Right kidney (tissue), 9 donors: ENCODE measurements around the gene CKAP5.
A peak's percentile ranks its signal among the peaks of the same experiment; 100 is the strongest.

Experiments used
- DNase-seq: peaks from one replicate; pipeline ENCODE4 v3.0.0-alpha.2; 2016
- long read RNA-seq, 8 donors: transcript quantifications; one replicate each; lab custom pipeline, GENCODE V29; 2026

Gene CKAP5
- long read RNA-seq, donor 1, full-length matches to known transcripts: 1 of 1 reads
- long read RNA-seq, donor 1, partial matches to known transcripts: 0 of 1 reads
- long read RNA-seq, donor 1, other reads (novel, unspliced or antisense): 0 of 1 reads
- long read RNA-seq, donor 2, full-length matches to known transcripts: 2 of 8 reads
- long read RNA-seq, donor 2, partial matches to known transcripts: 6 of 8 reads
- long read RNA-seq, donor 2, other reads (novel, unspliced or antisense): 0 of 8 reads
- long read RNA-seq, donor 3, full-length matches to known transcripts: 1 of 1 reads
- long read RNA-seq, donor 3, partial matches to known transcripts: 0 of 1 reads
- long read RNA-seq, donor 3, other reads (novel, unspliced or antisense): 0 of 1 reads
- long read RNA-seq, donor 4, partial matches to known transcripts: 27 of 27 reads
- long read RNA-seq, donor 4, other reads (novel, unspliced or antisense): 0 of 27 reads
- long read RNA-seq, donor 5, full-length matches to known transcripts: 1 of 18 reads
- long read RNA-seq, donor 5, partial matches to known transcripts: 17 of 18 reads
- long read RNA-seq, donor 5, other reads (novel, unspliced or antisense): 0 of 18 reads
- long read RNA-seq, donor 6, full-length matches to known transcripts: 1 of 6 reads
- long read RNA-seq, donor 6, partial matches to known transcripts: 5 of 6 reads
- long read RNA-seq, donor 6, other reads (novel, unspliced or antisense): 0 of 6 reads
- long read RNA-seq, donor 7, partial matches to known transcripts: 24 of 28 reads
- long read RNA-seq, donor 7, other reads (novel, unspliced or antisense): 0 of 28 reads
- long read RNA-seq, donor 8, full-length matches to known transcripts: 8 of 8 reads
- long read RNA-seq, donor 8, partial matches to known transcripts: 0 of 8 reads
- long read RNA-seq, donor 8, other reads (novel, unspliced or antisense): 0 of 8 reads

DNA sequence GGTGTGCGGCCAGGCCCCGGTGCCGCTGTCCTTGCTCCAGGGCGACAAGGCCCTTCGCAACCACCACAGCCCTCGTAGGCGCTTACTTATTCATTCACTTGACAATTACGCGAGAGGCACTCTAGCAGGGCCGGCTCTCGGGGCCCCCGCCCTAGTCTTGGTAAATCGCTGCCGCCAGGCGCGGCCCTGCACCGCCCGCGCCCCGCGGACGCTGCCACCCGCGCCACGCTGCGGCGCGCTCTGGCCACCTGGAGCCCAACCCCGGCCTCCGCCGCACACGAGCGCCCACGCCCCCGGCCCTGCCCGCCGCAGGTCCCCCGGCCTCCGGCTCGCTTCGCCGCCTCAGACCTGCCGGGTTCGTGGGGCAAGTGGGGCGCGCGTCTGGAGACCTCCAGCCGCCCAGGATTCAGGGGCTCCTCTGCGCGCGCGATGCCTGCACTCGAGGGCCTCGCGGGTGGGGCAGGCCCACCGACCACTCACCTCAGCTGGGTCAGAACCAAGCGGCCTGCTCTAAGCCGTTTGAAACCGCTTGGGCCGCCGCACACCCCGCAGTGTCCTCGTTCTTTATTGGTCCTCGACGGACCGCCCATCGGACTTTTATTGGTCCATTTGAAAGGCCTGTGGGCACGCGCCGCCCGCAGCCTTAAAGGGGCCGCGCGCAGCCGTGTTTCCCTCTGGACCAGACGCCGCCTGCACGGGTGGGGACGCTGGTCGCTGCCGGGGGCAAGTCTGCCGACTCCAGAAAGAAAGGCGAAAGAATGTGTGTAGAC is at the start of gene CKAP5:
Gene CKAP5, minus strand, starts transcription at position 541 of the 770 bp plus-strand sequence. CDS start 25,049 bp downstream, outside the sequence.
- peak; percentile 94 for DNase-seq

DNA sequence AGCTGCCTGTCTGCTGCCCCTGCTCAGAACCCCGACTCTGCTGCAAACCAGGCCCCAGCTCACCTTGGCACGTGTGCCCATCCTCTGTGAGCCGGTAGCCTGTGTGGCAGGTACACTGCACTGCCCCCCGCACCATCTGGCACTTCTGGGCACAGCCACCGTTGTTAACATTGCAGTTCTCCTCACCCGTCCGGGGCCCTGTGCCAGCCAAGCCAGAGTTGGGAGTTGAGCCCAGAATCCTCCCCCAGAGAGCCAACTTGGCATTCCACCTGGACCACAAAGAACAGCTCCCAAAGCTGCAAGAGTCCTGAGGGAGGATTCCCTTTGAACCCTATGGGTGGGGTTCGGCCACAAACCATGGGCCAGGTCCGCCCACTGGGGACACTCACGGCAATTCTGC is 49.7 kb upstream of the CKAP5 start:
- no peak for DNase-seq

DNA sequence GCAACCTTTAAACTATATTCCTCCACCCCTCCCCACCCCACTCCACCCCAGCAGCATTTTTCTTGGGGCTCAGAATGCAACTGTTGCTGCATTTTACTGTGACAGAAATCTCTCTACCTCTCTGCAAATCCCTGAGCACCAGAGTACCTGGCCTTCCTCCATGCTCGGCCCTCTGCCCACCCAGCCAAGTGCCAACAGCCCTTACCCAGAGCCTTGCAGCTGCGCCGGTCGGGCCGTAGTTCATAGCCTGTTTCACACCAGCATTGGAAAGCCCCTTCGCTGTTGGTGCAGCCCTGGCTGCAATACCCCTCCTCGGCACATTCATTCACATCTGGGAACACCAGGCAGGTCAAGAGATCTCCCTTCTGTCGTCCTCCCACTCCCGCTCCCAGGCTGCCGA is 48.9 kb upstream of the CKAP5 start:
- DNase-seq: no peak

DNA sequence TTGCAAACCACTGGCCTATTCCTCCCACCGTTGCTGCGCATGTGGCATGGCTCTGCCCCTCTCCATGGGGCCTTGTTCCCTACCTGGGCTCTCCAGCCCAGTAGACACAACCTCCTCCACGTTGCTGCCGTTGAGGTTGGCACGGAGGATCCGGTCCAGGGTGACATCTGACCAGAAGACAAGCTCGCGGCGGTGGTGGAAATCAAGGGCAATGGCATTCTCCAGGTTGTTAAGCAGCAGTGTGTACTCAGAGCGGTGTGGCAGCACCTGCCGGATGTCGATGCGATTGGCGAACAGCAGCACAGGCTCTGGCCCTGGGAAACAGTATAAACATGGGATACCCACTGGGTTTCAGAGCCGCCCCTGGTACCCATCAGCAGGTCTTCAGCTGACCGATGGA is 48.4 kb upstream of the CKAP5 start:
- DNase-seq: no peak

DNA sequence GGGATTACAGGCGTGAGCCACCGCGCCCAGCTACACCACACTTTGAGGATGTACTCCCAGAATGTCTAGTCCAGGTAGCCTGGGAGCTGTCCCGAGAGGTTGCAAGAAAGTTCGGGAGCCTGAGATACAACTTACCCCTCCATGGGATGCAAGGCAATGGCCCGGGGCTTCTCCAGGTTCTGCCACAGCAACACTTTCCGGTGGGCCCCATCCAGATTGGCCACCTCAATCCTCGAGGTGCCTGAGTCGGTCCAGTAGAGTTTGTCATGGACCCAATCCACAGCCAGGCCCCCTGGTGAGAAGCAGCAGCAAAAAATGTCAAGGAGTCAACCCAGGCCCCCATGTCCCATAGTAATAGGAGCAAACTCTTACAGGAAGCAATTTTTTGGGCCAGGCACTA is 46.8 kb upstream of the CKAP5 start:
- no peak for DNase-seq

DNA sequence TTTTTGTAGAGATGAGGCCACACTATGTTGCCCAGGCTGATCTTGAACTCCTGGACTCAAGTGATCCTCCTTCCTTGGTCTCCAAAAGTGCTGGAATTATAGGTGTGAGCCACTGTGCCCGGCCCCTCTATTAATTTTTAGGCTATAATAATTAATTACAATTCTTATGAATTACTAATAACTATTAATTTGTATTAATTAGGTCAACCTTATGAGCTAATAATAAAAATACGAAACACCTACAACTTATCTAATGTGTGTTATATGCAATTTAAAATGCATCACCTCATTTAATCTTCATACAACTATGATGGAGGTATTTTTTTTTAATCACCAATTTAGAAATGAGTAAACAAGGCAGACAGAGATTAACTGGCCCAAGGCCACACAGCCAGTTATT is 46.0 kb upstream of the CKAP5 start:
- no peak for DNase-seq

DNA sequence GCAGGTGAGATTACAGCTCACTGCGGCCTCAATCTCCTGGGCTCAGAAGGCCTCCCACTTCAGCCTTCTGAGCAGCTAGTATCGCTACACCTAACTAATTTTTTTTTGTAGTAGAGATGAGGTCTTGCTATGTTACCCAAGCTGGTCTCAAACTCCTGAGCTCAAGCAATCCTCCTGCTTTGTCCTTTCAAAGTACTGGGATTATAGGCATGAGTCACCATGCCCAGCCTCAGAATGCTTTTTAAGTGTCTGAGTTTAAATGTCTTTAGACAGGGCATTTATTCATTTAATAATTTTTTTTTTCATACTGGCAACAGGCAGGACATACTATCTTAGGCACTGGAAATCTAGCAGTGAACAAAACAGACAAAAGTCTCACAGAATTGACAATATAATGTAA is 44.6 kb upstream of the CKAP5 start:
- no peak for DNase-seq

DNA sequence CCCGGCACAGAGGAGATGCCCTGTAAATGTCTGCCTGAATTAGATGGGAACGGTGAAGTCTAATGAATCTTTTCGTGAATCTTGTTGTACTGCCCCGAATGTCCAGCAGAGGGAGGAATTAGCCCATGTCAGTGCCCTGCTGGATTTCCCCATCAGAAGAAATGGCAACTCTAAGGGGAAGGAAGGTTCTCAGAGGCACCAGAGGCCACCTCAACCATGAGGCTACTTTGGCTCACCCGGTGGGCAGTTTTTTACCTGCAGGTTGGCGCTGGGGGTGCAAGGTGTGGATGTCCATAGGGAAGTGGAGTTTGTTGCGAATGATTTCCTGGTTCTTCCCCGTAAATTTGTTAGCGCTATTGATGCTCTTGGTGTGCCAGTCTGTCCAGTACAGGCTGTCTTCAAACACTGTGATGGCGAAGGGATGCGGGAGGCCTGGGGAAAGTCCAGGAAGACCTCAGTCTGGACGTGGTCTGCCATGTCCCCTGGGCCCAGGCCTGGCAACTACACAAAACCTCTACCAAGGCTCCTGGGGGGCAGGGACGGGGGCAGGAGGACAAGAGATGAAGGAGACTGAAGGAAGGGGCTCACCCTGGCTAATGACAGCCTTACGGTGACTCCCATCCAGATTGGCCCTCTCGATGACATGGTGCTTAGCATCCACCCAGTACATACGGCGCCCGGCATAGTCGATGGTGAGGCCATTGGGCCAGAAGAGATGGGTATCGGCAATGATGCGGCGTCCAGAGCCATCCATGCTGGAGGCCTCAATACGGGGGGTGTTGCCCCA is 43.8 kb upstream of the CKAP5 start:
- peak; percentile 48 for DNase-seq

DNA sequence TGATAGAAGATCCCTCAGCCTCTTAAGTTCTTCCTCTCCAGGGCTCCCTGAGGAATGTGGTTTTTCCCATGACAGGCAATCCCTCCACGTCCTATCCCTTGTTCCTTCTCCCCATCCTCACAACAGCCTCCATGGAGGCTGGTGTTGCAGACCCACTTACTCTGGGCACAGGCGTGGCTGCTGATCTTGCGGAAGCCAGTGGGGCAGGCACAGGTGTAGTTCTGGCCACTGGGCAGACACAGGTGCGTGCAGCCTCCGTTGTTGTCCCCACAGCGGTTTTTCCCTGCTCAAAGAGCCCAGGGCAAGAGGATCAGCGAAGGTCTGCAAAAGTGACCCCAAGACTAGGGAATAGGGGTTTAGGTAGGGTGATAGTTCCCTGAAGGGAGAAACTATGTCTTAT is 43.2 kb upstream of the CKAP5 start:
- no peak for DNase-seq

DNA sequence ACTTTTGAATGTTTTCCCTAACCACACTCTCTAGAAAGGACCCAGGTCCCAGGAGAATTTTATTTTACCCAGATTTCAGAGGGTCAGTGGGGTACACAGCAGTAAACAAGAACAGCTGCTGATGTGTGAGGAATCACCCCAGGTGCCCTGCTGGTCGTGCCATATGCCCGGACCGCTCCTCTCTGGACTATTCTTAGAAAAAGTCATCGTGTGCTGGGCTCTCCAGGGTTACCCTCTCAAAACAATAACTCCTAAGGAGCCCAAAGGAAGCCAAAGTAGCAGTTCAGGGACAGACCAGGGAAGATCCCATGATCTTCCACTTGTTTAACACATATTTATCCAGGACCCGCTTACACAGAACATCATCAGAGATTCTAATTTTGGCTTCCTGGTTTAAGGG is 42.6 kb upstream of the CKAP5 start:
- DNase-seq: no peak

DNA sequence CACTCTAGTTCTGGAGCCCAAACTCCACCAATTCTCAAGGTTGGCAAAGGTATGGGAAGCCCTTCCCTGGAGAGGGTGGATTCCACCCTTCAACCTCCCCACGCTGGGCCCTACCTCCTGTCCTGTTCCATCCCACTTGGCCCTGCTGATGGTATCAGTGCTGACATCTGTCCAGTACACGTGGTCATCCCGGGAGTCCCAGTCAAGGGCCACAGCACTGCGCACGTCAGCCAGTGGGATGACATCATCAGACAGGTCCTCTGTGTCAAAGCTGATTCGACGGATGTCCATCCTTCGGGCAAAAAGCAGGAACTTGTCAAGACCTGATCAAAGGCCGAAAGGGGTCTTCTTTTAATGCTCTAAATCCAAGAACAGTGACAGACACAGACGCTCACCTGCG is 40.1 kb upstream of the CKAP5 start:
- DNase-seq: no peak

DNA sequence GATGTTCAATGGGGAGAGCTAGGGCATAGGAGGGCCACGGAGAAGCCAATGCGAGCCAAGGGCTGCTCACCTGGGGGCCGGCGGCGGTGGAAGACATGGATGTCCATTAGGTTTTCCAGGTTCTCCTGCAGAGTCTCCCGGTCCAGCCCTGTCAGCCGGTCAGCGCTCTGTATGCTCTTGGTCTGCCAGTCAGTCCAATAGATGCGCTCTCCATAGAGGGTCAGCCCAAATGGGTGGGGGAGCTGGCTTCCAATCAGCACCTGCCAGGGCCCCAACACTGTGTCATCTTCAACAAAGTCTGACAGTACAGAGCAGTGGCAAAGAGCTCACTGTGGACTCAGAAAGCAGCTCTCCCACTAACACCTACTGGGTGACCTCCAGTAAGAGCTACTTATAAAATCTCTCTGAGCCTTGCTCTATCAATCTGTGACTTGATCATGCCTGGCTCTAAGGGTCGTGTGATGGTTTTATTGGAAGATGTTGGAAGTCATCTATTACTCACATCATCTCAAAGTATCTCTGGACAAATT is 33.0 kb upstream of the CKAP5 start:
- no peak for DNase-seq

DNA sequence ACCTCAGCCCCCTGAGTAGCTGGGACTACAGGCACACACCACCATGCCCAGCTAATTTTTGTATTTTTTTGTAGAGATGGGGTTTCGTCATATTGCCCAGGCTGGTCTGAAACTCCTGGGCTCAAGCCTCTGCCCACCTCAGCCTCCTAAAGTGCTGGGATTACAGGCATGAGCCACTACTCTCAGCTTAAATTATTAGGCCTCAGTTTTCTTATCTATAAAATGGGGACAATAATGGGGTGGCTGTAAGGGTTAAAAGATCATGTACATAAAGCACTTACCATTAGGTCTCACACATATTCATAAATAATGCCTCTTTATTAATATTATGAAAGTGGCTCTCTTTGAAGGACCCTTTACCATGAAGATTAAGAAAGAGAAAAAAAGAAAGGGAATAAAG is 31.5 kb upstream of the CKAP5 start:
- no peak for DNase-seq

DNA sequence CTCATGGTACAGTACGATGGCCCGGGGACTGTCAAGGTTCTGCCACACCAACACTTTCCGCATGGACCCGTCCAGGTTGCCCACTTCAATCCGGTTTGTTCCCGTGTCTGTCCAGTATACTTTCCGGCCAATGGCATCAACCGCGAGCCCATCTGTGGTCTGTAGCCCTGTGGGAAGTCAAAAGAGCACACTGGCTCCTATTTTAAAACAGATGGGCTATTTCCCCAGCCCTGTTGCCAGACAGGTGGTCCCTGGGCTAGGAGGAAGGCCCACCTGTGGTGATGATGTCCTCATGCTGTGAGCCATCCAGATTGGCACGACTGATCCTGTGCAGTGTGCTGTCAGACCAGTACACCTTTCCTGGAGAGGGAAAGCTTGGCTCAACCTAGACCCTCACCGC is 30.4 kb upstream of the CKAP5 start:
- no peak for DNase-seq

DNA sequence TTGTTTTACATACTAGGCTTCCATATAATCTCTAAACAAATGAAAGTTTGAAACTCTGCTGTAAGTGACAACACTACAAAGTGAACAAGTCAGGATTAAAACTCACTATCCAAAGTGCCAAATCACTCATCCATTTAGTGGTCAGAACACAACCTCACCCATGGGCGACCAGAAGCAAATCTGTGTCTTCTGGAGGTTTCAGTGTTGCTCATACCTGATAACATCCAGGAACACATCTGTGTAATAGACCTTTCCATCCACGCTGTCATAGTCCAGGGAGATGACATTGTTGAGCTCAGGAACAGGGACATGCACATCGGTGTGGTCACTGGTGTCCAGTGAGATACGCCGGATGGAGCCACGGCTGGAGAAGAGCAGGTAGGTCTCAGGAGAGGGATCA is 28.5 kb upstream of the CKAP5 start:
- DNase-seq: no peak

DNA sequence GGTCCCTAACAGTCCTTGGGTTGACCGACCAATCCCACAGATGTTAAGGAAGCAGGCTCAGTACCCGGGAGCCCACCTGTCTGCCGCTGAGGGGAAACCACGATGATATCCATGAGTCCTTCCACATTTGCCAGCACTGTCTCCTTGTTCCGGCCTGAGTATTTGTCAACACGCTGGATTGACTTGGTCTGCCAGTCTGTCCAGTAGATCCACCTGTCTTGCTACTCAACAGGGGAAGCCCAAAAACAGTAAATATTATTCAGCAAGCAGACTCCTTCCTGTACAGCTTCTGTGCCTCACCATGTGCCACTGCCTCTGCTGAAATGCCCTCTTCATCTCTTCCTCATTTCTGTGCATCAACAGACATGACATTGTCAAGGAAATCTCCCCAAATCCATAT is 22.8 kb upstream of the CKAP5 start:
- no peak for DNase-seq

DNA sequence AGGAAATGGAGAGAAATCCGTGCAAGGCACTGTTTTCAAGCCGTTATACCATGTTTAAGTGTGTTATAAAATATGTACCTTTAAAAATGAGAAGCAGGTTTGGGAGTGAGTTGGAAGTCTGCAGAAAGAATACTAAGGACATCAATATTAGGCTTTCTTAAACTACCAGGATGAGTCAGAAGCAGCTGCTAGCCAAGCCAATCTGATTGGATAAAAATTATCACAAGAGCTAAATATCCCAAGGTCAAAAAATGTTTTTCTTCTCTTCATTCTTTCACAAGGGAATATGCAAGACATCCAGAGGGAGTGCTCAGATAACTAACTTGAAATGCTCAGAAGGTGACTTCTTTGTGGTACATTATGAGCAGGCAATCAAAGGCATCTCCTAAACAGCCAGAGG is 19.3 kb upstream of the CKAP5 start:
- no peak for DNase-seq

DNA sequence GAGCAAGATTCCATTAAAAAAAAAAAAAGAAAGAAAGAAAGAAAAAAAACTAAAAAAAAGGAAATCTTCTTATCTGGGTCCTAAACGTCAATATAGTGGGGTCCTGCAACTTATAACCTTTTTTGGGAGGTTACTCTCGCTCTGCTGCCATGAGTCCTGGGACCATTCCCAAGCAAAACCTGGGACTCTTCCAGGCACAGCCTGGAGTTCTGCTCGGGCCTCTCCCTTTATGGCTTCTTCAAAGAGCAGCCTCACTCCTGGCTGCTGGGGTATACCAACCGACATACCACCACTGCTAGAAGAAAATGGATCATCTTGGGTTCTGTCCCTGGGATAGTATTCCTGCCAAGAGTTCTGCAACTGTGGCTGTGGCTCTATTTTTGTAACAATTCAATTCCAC is 14.1 kb upstream of the CKAP5 start:
- no peak for DNase-seq

DNA sequence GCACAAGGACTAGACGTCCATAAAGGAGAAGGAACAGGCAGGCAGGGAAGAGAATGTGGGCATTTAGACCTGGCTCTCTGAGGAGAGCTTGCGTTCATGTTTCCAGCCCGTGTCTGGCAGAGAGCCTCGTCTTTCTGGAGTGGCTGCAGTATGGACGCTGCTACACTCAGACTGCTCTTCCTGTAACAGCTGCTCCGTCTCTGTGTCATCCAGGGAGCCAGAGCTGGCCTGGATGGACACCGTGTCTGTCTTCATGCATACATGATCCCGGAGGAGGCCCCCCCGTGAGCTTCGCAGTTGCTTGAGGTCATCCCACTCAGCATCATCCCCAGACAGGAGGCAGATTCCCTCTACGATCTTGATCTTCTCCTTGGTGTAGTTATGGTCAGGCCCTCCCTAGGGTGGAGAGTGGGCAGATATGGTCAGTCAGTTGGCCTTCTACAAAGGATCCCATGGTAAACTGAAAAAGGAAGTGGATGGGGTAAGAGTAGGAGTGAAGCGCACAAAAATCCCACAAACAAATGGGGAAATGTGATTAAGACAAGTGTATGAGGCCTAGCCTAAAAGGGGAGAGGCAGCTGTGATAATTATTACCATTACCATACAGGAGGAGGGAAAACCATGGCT is 13.0 kb upstream of the CKAP5 start:
- no peak for DNase-seq

DNA sequence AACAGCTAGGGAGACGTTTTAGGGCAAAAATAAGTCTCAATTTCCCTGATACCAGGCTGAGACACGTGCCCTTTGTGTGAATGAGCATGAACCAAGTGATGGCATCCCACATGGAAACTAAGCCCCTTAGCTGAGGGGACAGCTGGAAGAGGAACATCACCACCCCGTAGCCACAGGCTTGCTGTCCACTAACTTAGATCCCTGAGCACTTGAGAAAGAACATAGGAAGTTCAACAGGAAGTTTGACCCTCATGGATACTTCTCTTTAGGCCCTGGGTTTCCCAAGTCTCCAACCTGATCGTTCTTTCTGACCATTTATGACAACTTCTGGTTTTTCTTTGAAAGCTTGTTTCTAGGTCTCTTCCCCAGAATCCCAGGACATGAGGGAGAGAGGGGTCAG is 11.6 kb upstream of the CKAP5 start:
- no peak for DNase-seq
